HG03095 (cell line): ENCODE data around the gene ALDH4A1.
"Not testable (repeated sequence)": the region's sequence is repeated elsewhere in the genome, so short reads cannot be mapped to it uniquely, and the experiment has no call there.

ENCODE experiments used
- ATAC-seq: cut with Tn5 transposase; IDR thresholded peaks from one replicate; pipeline ENCODE4 v1.9.1; 2021; ENCODE audit warnings: moderate library complexity; ENCODE audit not compliant: unreplicated experiment

ALDH4A1 gene

GRCh38 chr1:18879791-18880309 lies 22.5 kb downstream of the ALDH4A1 start:
- no peak for ATAC-seq

- no peak for ATAC-seq
Observed at GRCh38 chr1:18879215-18879790, 23.1 kb downstream of the ALDH4A1 start.

- no peak for ATAC-seq
Observed at GRCh38 chr1:18878538-18879214, 23.7 kb downstream of the ALDH4A1 start.

- no peak for ATAC-seq
Observed at GRCh38 chr1:18877282-18877681, 25.1 kb downstream of the ALDH4A1 start.

- no peak for ATAC-seq
Observed at GRCh38 chr1:18876210-18876609, 26.1 kb downstream of the ALDH4A1 start.

- no peak for ATAC-seq
Observed at GRCh38 chr1:18875796-18876128, 26.6 kb downstream of the ALDH4A1 start.

- no peak for ATAC-seq
Observed at GRCh38 chr1:18875107-18875795, 27.1 kb downstream of the ALDH4A1 start.

- ATAC-seq, result no peak
Observed at GRCh38 chr1:18874600-18874999, 27.8 kb downstream of the ALDH4A1 start.

- no peak for ATAC-seq
Observed at GRCh38 chr1:18874036-18874435, 28.3 kb downstream of the ALDH4A1 start.

- no peak for ATAC-seq
Observed at GRCh38 chr1:18872071-18872611, 30.2 kb downstream of the ALDH4A1 start.

- ATAC-seq, result no peak
Observed at GRCh38 chr1:18871401-18872070, 30.8 kb downstream of the ALDH4A1 start.

GRCh38 chr1:18870957-18871356 lies 31.4 kb downstream of the ALDH4A1 start:
- no peak for ATAC-seq

- ATAC-seq, result not testable (repeated sequence)
Observed at GRCh38 chr1:18870595-18870865, 31.8 kb downstream of the ALDH4A1 start.

GRCh38 chr1:18869847-18870594 lies 32.3 kb downstream of the ALDH4A1 start:
- no peak for ATAC-seq

- no peak for ATAC-seq
Observed at GRCh38 chr1:18868801-18869424, 33.4 kb downstream of the ALDH4A1 start.

- ATAC-seq, result no peak
Observed at GRCh38 chr1:18868354-18868753, 34.0 kb downstream of the ALDH4A1 start.

GRCh38 chr1:18866846-18867245 lies 35.5 kb downstream of the ALDH4A1 start:
- no peak for ATAC-seq

GRCh38 chr1:18866314-18866713 lies 36.0 kb downstream of the ALDH4A1 start:
- no peak for ATAC-seq

- ATAC-seq, result no peak
Observed at GRCh38 chr1:18865176-18865575, 37.2 kb downstream of the ALDH4A1 start.

GRCh38 chr1:18861590-18861989 lies 40.8 kb downstream of the ALDH4A1 start:
- no peak for ATAC-seq
